ENCODE measurements around the gene RASAL2.
A peak's percentile ranks its signal among the peaks of the same experiment; 100 is the strongest.

The RASAL2 gene

GRCh38 chr1:178496410-178497135, 402.7 kb downstream of the RASAL2 start, which contains the start of gene CLEC20A:
Gene CLEC20A, minus strand, starts transcription at chr1:178496964. Its CDS starts 25 bp downstream, at chr1:178496939.
- POLR2A ChIA-PET, result no interaction called here
- no peak for TF ChIP-seq HDGF (IDR thresholded peaks at IDR 0.05; ENCODE audit: borderline replicate concordance)
- no peak for TF ChIP-seq NFRKB (IDR thresholded peaks at IDR 0.05)
- no peak for TF ChIP-seq TARDBP (IDR thresholded peaks at IDR 0.05)
- no peak for TF ChIP-seq L3MBTL2 (conservative IDR thresholded peaks at IDR 0.05)
- TF ChIP-seq BHLHE40 (IDR thresholded peaks at IDR 0.05; ENCODE audit: borderline replicate concordance), result no peak
- no peak for TF ChIP-seq FOXM1 (IDR thresholded peaks at IDR 0.05; ENCODE audit: borderline replicate concordance)
- no peak for TF ChIP-seq FOXA1 (IDR thresholded peaks at IDR 0.05)
- TF ChIP-seq PKNOX1 (IDR thresholded peaks at IDR 0.05), result no peak
- no peak for TF ChIP-seq CTBP1 (IDR thresholded peaks at IDR 0.05; ENCODE audit: borderline replicate concordance)
- TF ChIP-seq ELF4 (IDR thresholded peaks at IDR 0.05), result no peak
- no peak for TF ChIP-seq SP1 (IDR thresholded peaks at IDR 0.05)
- TF ChIP-seq ARNT (IDR thresholded peaks at IDR 0.05), result no peak
- TF ChIP-seq ZNF384 (IDR thresholded peaks at IDR 0.05), result no peak
- TF ChIP-seq FOXK2 (IDR thresholded peaks at IDR 0.05), result no peak
- TF ChIP-seq SUZ12 (IDR thresholded peaks at IDR 0.05), result no peak
- no peak for TF ChIP-seq LEF1 (IDR thresholded peaks at IDR 0.05; ENCODE audit: borderline replicate concordance)
- CTCF ChIA-PET, result no interaction called here
- no peak for DNase-seq (ENCODE audit: extremely low spot score)

DNA sequence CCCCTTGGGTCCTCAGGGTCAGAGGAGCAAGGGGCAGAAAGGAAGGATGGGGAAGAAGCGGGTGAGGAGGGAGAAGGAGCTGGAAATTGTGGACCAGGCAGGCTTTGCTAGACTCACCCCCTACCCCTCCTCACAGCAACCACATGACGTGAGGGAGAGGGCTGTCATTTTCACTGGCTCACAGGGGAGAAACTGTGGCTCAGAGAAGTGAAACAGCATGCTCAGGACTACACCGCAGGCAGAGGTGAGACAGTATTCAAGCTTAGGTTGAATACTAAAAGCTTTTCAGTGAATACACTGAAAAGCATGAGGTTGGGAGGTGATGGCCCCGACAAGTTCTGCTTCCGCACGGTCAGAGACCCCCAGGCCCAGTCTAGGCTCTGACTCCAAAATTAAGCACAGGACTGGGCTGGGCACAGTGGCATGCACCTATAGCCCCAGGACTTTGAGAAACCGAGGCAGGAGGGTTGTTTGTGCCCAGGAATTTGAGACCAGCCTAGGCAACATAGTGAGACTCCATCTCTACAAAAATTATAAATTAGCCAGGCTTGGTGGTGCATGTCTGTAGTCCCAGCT, 404.1 kb downstream of the RASAL2 start:
- POLR2A ChIA-PET, result no interaction called here
- TF ChIP-seq ELF4 (IDR thresholded peaks at IDR 0.05) (no peak), HDGF (IDR thresholded peaks at IDR 0.05; ENCODE audit: borderline replicate concordance) (no peak), TARDBP (IDR thresholded peaks at IDR 0.05) (no peak), PKNOX1 (IDR thresholded peaks at IDR 0.05) (no peak), FOXM1 (IDR thresholded peaks at IDR 0.05; ENCODE audit: borderline replicate concordance) (no peak), FOXA1 (IDR thresholded peaks at IDR 0.05) (no peak), LEF1 (IDR thresholded peaks at IDR 0.05; ENCODE audit: borderline replicate concordance) (no peak), CTBP1 (IDR thresholded peaks at IDR 0.05; ENCODE audit: borderline replicate concordance) (no peak), ZNF384 (IDR thresholded peaks at IDR 0.05) (no peak), ARNT (IDR thresholded peaks at IDR 0.05) (no peak)
- CTCF ChIA-PET, result no interaction called here
- DNase-seq (ENCODE audit: extremely low spot score), result no peak

DNA sequence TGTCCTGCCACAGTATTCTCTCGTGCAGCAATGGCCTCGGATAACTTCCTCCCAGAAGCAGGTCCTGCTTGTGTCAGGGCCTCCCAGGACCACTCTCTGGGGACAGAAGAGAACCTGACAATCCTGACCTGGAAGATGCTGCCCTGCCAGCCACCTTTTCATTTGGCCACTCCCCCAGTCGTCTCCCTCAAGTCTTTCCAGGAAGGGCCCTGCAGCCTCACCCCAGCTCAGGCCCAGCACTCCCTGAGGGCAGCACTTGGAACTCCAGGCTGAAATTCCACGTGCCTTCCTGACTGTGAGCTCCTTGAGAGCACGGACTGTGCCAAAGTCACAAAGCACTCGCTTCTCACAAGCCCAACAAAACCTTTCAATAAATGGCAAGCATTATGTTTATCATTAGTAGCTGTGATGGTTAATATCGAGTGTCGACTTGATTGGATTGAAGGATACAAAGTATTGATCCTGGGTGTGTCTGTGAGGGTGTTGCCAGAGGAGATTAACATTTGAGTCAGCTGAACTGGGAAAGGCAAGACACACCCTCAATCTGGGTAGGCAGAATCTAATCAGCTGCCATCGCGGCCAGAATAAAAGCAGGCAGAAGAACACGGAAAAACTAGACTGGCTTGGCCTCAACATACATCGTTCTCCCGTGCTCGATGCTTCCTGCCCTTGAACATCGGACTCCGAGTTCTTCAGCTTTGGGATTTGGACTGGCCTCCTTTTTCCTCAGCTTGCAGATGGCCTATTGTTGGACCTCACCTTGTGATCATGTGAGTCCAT, 405.2 kb downstream of the RASAL2 start:
- POLR2A ChIA-PET, result no interaction called here
- CTCF ChIA-PET, result no interaction called here
- no peak for DNase-seq (ENCODE audit: extremely low spot score)
- TF ChIP-seq LEF1 (IDR thresholded peaks at IDR 0.05; ENCODE audit: borderline replicate concordance) (no peak), SUZ12 (IDR thresholded peaks at IDR 0.05) (no peak), ZNF384 (IDR thresholded peaks at IDR 0.05) (no peak), HDGF (IDR thresholded peaks at IDR 0.05; ENCODE audit: borderline replicate concordance) (no peak), L3MBTL2 (conservative IDR thresholded peaks at IDR 0.05) (no peak), PKNOX1 (IDR thresholded peaks at IDR 0.05) (no peak), NFRKB (IDR thresholded peaks at IDR 0.05) (no peak), ARNT (IDR thresholded peaks at IDR 0.05) (no peak), ELF4 (IDR thresholded peaks at IDR 0.05) (no peak), BHLHE40 (IDR thresholded peaks at IDR 0.05; ENCODE audit: borderline replicate concordance) (no peak), FOXM1 (IDR thresholded peaks at IDR 0.05; ENCODE audit: borderline replicate concordance) (no peak), CTBP1 (IDR thresholded peaks at IDR 0.05; ENCODE audit: borderline replicate concordance) (no peak)

DNA sequence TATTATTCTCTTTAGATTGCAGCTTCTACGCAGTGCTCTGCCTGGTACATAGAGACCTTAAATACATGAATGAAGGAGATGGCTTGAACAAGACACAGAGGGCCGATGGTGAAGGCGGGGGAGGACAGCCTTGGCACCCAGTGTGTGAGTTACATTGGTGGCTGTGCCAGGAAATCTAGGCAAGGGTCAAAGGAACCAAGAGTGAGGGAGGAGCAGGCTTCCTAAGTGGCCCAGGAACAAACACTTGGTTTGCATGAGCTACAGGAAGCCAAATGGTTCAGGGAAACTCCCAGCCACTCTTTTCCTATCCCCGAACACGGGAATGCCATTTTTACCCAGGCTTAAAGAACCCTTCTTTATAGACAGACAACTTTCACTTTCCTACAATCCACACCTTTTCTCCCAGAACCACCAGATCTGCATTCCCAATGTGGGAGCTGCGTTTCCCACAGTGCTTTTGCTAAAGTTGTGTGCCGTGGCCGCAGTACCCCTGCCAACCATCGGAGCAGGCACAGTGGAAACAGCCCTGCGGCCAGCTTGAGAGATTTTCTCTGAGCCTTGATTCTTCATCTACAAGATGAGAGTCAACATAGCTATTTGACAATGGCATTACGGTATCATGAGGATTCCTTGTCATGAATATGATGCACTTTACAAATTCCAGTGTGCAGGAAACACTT, 406.3 kb downstream of the RASAL2 start:
- ChIA-PET CTCF (interaction anchor here (1.8 to 2.3 kb wide), 3 partner anchors 8 to 189 kb away, joined by 6 to 12 read pairs (median 11); no protein-coding TSS in a partner anchor), POLR2A (no interaction called here)
- peak; percentile 54 for DNase-seq (ENCODE audit: extremely low spot score)
- no peak for TF ChIP-seq NFRKB (IDR thresholded peaks at IDR 0.05)
- no peak for TF ChIP-seq PKNOX1 (IDR thresholded peaks at IDR 0.05)
- no peak for TF ChIP-seq FOXA1 (IDR thresholded peaks at IDR 0.05)
- TF ChIP-seq ZNF384 (IDR thresholded peaks at IDR 0.05), result no peak
- no peak for TF ChIP-seq CTBP1 (IDR thresholded peaks at IDR 0.05; ENCODE audit: borderline replicate concordance)
- no peak for TF ChIP-seq SUZ12 (IDR thresholded peaks at IDR 0.05)
- TF ChIP-seq BHLHE40 (IDR thresholded peaks at IDR 0.05; ENCODE audit: borderline replicate concordance), result no peak
- TF ChIP-seq SP1 (IDR thresholded peaks at IDR 0.05), result no peak
- TF ChIP-seq ELF4 (IDR thresholded peaks at IDR 0.05), result no peak
- TF ChIP-seq HDGF (IDR thresholded peaks at IDR 0.05; ENCODE audit: borderline replicate concordance), result no peak
- TF ChIP-seq TARDBP (IDR thresholded peaks at IDR 0.05), result no peak
- no peak for TF ChIP-seq FOXK2 (IDR thresholded peaks at IDR 0.05)
- TF ChIP-seq L3MBTL2 (conservative IDR thresholded peaks at IDR 0.05), result no peak
- no peak for TF ChIP-seq FOXM1 (IDR thresholded peaks at IDR 0.05; ENCODE audit: borderline replicate concordance)
- no peak for TF ChIP-seq LEF1 (IDR thresholded peaks at IDR 0.05; ENCODE audit: borderline replicate concordance)
- TF ChIP-seq ARNT (IDR thresholded peaks at IDR 0.05), result no peak

Measured in HEK293T (cell line).